ENCODE results near the gene DLG2.
"Not testable (repeated sequence)": the region's sequence is repeated elsewhere in the genome, so short reads cannot be mapped to it uniquely, and the experiment has no call there.

The DLG2 gene

GRCh38 chr11:83641511-83641910 lies 1985.6 kb downstream of the DLG2 start:
- DNase-seq = no peak

- DNase-seq = peak; percentile 60
Observed at GRCh38 chr11:83639995-83640758, 1987.0 kb downstream of the DLG2 start.

DNA sequence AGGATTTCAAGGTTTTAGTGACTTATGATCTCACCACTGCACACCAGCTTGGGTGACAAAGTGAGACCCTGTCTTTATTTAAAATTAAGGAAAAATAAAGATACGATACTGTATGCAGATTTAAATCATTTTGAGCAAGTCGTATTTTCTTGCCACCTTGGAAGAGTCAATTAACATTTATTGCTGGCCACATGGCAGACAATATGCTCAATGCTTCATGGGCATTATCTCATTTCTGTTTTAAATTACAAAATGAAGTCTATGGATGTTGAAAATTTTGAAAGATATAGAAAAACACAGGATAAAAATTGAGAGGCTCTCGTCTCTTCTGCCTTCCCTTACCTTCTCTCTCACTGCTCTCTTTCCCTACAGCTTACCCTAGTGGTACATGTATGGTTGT lies 1992.0 kb downstream of the DLG2 start:
- no peak for DNase-seq

GRCh38 chr11:83630211-83630610 lies 1996.9 kb downstream of the DLG2 start:
- no peak for DNase-seq

- DNase-seq = no peak
Observed at GRCh38 chr11:83629775-83630174, 1997.4 kb downstream of the DLG2 start.

DNA sequence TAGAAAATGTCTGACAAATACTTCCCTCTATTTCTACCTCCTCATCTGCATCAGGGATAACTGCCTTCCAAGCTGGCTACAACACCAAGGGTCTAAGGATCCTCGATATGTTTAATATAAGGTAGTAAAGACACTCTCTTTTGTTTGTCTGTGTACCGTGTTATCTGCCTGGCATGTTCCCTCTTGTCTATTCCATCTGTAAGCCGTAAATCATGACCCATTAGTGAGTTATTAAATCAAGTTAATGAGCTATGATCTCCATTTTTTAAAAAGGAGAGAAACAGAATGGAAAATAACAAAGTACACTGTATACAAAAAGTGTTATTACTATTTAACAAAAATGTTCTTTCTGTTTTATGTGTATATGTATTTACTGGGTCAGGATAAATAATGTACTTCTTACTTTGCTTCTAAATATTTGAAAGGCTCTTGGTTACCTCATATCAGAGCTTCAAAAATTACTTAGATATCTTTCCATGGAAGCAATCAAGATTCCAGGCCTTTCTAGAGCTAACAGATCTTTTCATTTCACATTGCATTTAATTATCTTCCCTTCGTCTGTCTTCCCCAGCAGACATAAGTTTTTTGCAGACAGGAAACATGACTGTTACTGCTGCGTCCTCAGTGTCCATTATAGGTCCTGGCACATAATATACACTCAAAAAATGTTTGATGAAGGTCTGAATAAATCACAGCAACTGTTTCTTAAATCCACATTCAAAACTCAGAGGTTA lies 1998.4 kb downstream of the DLG2 start:
- peak; percentile 26 for DNase-seq

GRCh38 chr11:83625336-83625735 lies 2001.8 kb downstream of the DLG2 start:
- no peak for DNase-seq

DNA sequence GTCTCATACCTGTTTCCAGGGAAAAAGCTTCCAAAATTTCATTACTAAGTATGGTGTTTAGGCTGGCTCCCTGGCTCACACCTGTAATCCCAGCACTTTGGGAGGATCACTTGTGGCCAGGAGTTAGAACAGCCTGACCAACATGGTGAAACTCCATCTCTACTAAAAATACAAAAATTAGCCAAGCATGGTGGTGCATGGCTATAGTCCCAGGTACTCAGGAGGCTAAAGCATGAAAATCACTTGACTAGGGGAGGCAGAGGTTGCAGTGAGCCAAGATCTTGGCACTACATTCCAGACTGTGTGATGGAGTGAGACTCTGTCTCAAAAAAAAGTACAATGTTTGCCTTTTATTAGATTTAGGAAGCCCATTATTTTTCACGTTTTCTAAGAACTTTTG lies 2009.5 kb downstream of the DLG2 start:
- no peak for DNase-seq

DNA sequence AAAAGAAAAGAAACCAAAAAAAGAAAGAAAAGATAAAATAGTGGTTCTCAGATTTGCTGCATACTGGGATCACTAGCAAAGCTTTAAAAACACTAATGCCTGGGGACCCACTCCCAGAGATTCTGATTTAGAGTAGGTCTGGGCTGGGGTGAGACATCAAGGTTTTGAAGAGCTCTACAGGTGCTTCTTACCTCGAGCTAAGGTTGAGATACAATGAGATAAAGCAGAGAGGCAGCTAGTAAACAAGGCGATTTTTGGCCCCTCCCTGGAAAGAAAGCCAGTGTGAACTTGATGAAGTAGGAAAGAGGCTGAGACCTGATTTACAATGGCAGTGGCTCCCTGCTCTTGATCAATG lies 2013.4 kb downstream of the DLG2 start:
- no peak for DNase-seq

GRCh38 chr11:83612891-83613766 lies 2014.0 kb downstream of the DLG2 start:
- DNase-seq = peak; percentile 13

DNA sequence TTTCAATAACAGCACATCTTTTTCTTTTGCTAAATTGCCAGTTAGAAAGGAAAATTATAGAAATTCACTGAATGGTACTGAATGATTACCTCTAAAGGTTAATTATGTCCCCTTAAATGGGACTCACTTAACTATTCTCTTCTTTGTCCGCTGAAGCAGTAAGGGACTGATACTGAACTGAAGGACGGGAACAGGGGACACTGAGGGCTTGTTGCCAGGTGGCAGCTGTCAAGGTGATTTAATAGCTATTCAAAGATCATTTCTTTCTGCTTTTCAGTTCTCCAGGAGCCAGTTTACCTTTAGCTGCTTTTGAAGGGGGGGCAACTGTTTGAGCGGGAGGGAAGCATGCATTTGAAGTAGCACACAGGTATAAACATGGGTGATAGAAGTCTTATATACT lies 2015.5 kb downstream of the DLG2 start:
- peak; percentile 98 for DNase-seq

- no peak for DNase-seq
Observed at GRCh38 chr11:83611031-83611430, 2016.1 kb downstream of the DLG2 start.

GRCh38 chr11:83609191-83609590 lies 2018.0 kb downstream of the DLG2 start:
- no peak for DNase-seq

DNA sequence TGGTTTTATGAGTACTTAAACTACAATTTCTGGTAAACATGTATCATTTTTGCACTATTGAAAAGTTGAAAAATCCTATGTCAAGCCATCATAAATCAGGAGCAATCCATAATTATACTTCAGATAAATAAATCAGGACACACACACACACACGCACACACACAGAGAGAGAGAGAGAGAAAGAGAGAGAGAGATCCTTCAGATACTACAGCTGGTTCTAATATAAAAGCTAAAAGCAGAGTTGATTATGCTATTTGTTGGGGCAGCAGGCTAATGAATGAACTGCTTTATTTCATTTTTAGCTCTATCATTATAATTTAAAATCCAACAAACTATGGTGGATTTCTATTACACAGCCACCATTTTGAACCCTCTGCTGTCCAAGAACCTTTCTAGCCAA lies 2018.6 kb downstream of the DLG2 start:
- DNase-seq = no peak

- DNase-seq = no peak
Observed at GRCh38 chr11:83601914-83602527, 2025.1 kb downstream of the DLG2 start.

DNA sequence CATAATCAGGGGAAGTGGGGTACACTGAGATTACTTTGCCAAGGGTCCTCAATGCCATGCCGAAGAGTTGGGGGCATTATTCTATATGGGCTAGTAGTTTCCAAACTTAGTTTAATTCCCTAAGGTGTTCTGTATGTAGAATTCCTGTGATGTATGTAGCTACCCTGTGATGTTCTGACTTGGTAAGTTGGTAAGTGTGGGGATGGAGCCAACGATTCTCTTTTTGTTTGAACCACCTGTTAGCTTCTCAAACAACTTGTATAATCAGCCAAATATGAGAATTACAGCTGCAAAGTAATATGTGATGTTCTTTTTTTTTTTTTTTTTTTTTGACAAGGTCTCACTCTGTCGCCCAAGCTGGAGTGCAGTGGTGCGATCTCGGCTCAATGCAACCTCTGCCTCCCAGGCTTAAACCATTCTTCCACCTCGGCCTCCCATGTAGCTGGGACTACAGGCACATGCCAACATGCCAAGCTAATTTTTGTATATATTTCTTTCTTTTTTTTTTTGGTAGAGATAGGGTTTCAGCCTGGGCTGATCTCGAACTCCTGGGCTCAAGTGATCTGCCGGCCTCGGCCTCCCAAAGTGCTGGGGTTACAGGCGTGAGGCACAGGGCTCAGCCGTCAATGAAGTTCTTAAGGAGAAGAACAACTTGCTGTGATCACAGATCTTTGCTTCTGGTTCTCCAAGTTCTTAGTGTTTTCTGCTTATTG lies 2025.8 kb downstream of the DLG2 start:
- no peak for DNase-seq

DNA sequence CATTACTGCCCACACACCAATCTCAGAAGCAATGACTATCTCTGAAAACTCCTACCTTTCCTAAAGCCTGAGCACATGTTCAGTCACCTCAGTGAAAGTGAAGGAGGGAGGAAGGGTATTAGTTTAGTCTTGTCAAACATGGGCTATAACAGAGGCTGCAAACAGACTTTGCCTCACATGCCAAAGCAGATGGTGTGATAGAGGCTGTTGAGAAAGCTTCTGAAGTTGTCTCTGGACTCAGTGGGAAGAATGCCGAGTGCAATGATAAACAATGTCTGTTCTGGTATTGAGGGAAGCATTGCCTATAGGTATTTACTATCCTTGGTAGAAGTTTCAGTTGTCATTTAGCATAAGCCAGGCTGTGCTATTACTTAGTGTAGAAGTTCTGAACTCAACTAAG lies 2026.5 kb downstream of the DLG2 start:
- no peak for DNase-seq

GRCh38 chr11:83599066-83599465 lies 2028.1 kb downstream of the DLG2 start:
- DNase-seq = no peak

- not testable (repeated sequence) for DNase-seq
Observed at GRCh38 chr11:83587797-83588196, 2039.3 kb downstream of the DLG2 start.

- DNase-seq = no peak
Observed at GRCh38 chr11:83583757-83584366, 2043.3 kb downstream of the DLG2 start.

DNA sequence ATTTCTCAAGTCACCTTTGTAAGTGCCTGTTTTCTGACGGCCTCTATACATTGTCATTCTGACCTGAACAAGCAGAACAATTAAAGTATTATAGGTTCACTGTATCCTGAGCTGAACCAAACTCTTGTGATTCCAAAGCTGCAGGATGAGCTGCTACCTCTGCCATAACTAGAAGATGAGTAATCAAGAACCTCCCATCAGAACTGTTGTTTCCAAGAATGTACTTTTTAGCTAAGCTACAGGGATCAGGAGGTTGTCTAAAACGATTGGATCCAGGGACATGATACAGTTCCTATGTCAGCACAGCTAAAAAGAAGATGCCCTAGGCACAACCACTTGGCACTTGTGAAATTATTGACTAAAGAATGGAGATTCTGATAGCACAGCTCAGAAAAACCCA lies 2052.6 kb downstream of the DLG2 start:
- DNase-seq = no peak
